Omental fat pad (tissue), 4 donors: ENCODE data around the gene KRTAP2-2. TPM values are rescaled to one million over a fixed set of nuclear protein-coding genes. Genes with fewer than 3 reads are reported as not detected.

Experiments
- ATAC-seq: fragments of 150-250 bp; one replicate; pipeline ENCODE4 v1.9.1; 2016; ENCODE audit warnings: mild to moderate bottlenecking, moderate library complexity; ENCODE audit not compliant: low FRiP score
- DNase-seq: peaks from one replicate; pipeline ENCODE4 v3.0.0-alpha.2; 2019; ENCODE audit warnings: low spot score
- CTCF ChIP-seq, 3 donors: fragments of 450-650 bp; IDR thresholded peaks; one replicate each; pipeline ENCODE4 v1.5.1; 2016 to 2017; ENCODE audit warnings: antibody characterized with exemption in 3 of 3, mild to moderate bottlenecking in 3 of 3, moderate library complexity in 2 of 3
- total RNA-seq, 4 donors: library from RNA; depleted of rRNA; stranded (reverse); fragments of >200 nt; gene quantifications; one replicate each; pipeline ENCODE4 v1.1.0, GENCODE V29; 2016

Gene KRTAP2-2
- total RNA-seq, 4 donors from 2014 or later, result not detected

DNA sequence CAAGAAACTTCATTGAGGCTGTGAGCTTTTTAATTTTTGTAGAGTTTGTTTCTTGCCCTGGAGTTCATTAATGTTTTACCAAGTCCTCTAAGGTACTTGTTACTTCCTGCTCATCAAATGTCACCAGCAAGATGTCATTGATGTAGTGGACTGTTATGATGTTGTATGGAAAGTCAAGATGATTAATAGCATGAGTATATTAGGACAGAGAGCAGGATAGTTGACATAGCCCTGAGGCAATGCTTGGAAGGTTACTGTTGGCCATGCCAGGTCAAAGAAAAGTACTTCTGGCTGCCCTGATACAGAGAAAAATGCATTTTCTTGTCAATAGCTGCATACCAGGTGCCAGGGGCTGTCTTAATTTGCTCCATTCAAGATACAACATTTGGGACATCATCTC lies 34.7 kb downstream of the KRTAP2-2 start:
- ATAC-seq (no peak), DNase-seq (no peak)
- TF ChIP-seq CTCF (IDR thresholded peaks at IDR 0.05), result no peak

DNA sequence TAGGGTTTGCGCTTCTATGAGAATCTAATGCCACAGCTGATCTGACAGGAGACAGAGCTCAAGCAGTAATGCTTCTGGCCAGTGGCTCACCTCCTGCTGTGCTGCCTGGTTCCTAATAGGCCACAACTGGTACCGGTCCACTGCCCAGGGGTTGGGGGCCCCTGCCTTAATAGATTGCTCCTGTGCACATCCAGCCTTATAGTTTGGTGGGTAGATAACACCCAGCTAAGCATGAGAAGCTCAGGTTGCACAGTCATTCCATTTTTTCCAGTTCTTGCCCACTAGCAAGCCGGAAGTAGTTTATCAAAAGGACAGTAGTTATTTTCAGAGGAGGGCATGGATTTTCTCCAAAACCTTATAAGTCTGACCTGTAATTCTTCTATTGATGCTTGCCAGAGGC lies 35.6 kb downstream of the KRTAP2-2 start:
- no peak for ATAC-seq
- DNase-seq, result no peak
- no peak for TF ChIP-seq CTCF (IDR thresholded peaks at IDR 0.05)

- DNase-seq (no peak), ATAC-seq (no peak)
- no peak for TF ChIP-seq CTCF (IDR thresholded peaks at IDR 0.05)
Observed at GRCh38 chr17:41018541-41018940, 36.5 kb downstream of the KRTAP2-2 start.

- ATAC-seq (no peak), DNase-seq (no peak)
- no peak for TF ChIP-seq CTCF (IDR thresholded peaks at IDR 0.05)
Observed at GRCh38 chr17:41016578-41017215, 38.3 kb downstream of the KRTAP2-2 start.

GRCh38 chr17:41015454-41015853 lies 39.6 kb downstream of the KRTAP2-2 start:
- no peak for TF ChIP-seq CTCF (IDR thresholded peaks at IDR 0.05)
- DNase-seq, result no peak
- ATAC-seq, result no peak

DNA sequence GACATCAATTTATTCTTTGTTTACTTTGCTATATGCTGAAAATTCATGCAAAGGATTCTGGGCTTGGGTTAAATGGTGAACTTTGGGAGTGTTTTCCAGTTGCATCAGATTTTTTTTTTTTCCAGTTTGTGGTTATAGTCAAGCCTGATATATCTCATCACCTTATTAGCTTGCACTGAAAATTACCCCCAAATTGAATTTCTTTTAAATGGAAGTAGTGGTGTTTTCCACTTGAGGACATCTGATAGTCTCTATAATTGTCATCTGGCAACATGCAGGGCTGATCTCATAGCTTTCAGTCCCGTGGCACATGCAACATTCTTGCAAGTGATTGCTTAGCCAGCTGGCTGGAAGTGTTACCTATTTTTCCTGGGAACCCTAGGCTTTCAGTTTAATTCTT lies 41.4 kb downstream of the KRTAP2-2 start:
- ATAC-seq, result no peak
- no peak for DNase-seq
- no peak for TF ChIP-seq CTCF (IDR thresholded peaks at IDR 0.05)

- no peak for DNase-seq
- TF ChIP-seq CTCF (IDR thresholded peaks at IDR 0.05), result no peak
- no peak for ATAC-seq
Observed at GRCh38 chr17:41013181-41013580, 41.8 kb downstream of the KRTAP2-2 start.
